DOHH2 (cell line): ENCODE data around the gene ITGA11.

Experiments
- CTCF ChIP-seq: fragments of 200-600 bp; sonication (generic); IDR thresholded peaks from one replicate; pipeline ENCODE4 v1.5.1; 2014; ENCODE audit warnings: antibody characterized with exemption, mild to moderate bottlenecking, low read depth, low read length; ENCODE audit not compliant: poor library complexity, severe bottlenecking
- EZH2phosphoT487 ChIP-seq: fragments of 200-600 bp; sonication (generic); IDR thresholded peaks from 2 replicates; pipeline ENCODE4 v1.6.1; 2017; ENCODE audit warnings: borderline replicate concordance, mild to moderate bottlenecking, antibody characterized with exemption, low read length, moderate library complexity, mixed read lengths

DNA sequence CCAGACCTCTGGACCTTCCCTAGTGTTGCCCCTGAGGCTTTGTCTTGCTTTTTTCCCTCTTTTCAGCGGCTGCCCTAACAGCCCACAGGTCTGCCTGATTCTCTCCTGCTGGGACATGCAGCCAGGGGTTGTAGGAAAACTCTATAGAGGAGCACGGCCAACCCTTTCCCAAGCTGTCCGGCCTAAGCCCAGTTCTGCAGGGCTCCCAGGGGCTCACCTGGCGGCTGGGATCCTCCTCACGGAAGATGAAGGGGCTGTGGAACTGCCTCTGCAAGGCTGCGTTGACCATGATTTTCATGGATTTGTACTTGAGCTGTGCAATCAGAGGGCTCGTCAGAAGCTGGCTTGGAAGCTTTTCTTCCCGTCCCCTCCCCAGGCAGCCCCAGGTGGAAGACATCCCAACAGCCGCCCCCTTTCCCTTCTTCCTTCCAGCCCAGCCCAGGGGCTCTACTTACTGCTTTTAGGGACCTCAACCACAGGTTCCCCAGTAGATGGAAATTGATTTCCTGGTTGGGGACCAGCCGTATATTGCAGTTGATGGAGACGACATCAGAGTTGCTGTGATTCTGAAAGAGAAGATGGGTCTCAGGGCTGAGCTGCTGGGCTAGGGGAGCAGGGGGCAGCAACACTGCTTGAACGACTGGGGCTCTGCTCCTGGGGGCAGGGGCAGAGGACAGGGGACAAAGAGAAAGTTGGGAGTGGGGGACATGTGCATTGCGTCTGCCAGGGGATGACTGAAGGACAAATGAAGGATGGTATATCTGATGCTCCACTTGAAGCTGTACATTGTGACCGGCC lies 124.6 kb downstream of the ITGA11 start:
- TF ChIP-seq CTCF (no peak), EZH2phosphoT487 (no peak)
